Pancreas (tissue), 10 donors: ENCODE measurements around the gene RUNX3. TPM values are rescaled to one million over a fixed set of nuclear protein-coding genes. Genes with fewer than 3 reads are reported as not detected.

Source experiments
- ATAC-seq, 4 donors: fragments of 200-7000 bp; cut with Tn5 transposase; one replicate each; pipeline versions ENCODE4 v1.8.0 to v1.9.1; 2020; ENCODE audit warnings: mild to moderate bottlenecking in 4 of 4, moderate library complexity in 4 of 4
- DNase-seq, 6 donors: peaks; one replicate each; pipeline ENCODE4 v3.0.0-alpha.2; 2020
- FAIRE-seq: peaks from 2 replicates; lab custom pipeline; 2012; peaks lifted over from hg19 to GRCh38; lab: Jason Lieb, UNC
- H3K27ac ChIP-seq, 4 donors: fragments of 200-600 bp; sonication (generic); 1 replicate in 3 of 4; 2 replicates in 1 of 4; pipeline versions ENCODE4 v1.5.0 to v1.8.0; 2020
- H3K27me3 ChIP-seq, 4 donors: fragments of 200-600 bp; one replicate each; pipeline ENCODE4 v1.8.0; 2021
- H3K36me3 ChIP-seq, 3 donors: fragments of 200-600 bp; sonication (generic) in 1 of 3; one replicate each; pipeline versions ENCODE4 v1.5.0 to v1.8.0; 2020 to 2021
- H3K4me1 ChIP-seq, 3 donors: fragments of 200-600 bp; one replicate each; pipeline ENCODE4 v1.8.0; 2021
- H3K4me3 ChIP-seq, 4 donors: fragments of 200-600 bp; sonication (generic) in 2 of 4; one replicate each; pipeline versions ENCODE4 v1.5.0 to v1.8.0; 2020 to 2021
- H3K9me3 ChIP-seq, 4 donors: fragments of 200-600 bp; one replicate each; pipeline ENCODE4 v1.8.0; 2021
- CTCF ChIP-seq, 4 donors: fragments of 200-600 bp; sonication (generic) in 3 of 4; IDR thresholded peaks; one replicate each; pipeline versions ENCODE4 v1.5.0 to v1.8.0; 2021; ENCODE audit warnings: antibody characterized with exemption in 4 of 4
- WGBS, 2 donors: extraction: QIAGEN DNeasy Blood & Tissue Kit; methylation state at CpG; one replicate each; pipeline ENCODE4 v1.1.7; 2013; 5-methylcytosine and 5-hydroxymethylcytosine counted together
- intact Hi-C, 3 donors: fragments of 100-400 bp; cut with DNase I; formaldehyde crosslinking; loops; one replicate each; pipeline versions ENCODE4 v1.11.1 to v1.14.2; 2022
- polyA plus RNA-seq, 2 donors: library from polyadenylated mRNA; stranded (reverse); fragments of 200-250 nt; gene quantifications; one replicate each; pipeline ENCODE4 v1.2.3, GENCODE V29; 2013
- total RNA-seq, 6 donors: library from RNA; stranded (reverse); fragmentation: NEBNext Ultra II Directional in 4 of 6; extraction: Animal tissue kit (Norgen Biotek cat#: 25700) in 4 of 6; gene quantifications; one replicate each; pipeline versions ENCODE4 v1.2.1 to v1.2.4, GENCODE V29; 2021 to 2023
- donor health status: healthy with polysubstance abuse.
- donor health status: DM: no; HTN: no; CAD: no; lungs with moderate emphysema.
- donor health status: DM: no; HTN: no; CAD: no.
- donor health status: control.
- donor health status: control.
- donor health status: Bipolar disorder and iron deficiency.
- donor health status: DM: yes; HTN: yes; CAD: no.
- donor health status: DM: no; HTN: no; CAD: no.
- donor health status: DM: no; HTN: no; CAD: no.
- donor health status: DM: yes; HTN: yes; CAD: no.

The RUNX3 gene
- total and polyA plus RNA-seq, 8 donors: 0.30 to 3.7 (median 0.77) TPM

- WGBS, 2 donors: 51 to 57% methylated on average over 19 of the region's 19 CpGs
- Histone ChIP-seq H3K36me3 (no peaks in the 10 kb centered on the region), H3K9me3 (no peaks in the 10 kb centered on the region), H3K27me3 (no peaks in the 10 kb centered on the region), H3K27ac (no peak overlapping the region), H3K4me3 (no peak overlapping the region), H3K4me1 (no peaks in the 10 kb centered on the region)
- DNase-seq (no peak), ATAC-seq (peak in 1 of 4 donors; percentile 12), FAIRE-seq (no peak)
- no peak for TF ChIP-seq CTCF (IDR thresholded peaks at IDR 0.05)
- intact Hi-C loops: no loop called here
Measured at GRCh38 chr1:24942789-24943188, 12.7 kb upstream of the RUNX3 start.

GRCh38 chr1:24941564-24941963, 11.5 kb upstream of the RUNX3 start:
- TF ChIP-seq CTCF (IDR thresholded peaks at IDR 0.05): no peak
- intact Hi-C loops: no loop called here
- Histone ChIP-seq H3K4me1 (no peaks in the 10 kb centered on the region), H3K27ac (no peak overlapping the region), H3K4me3 (no peak overlapping the region), H3K36me3 (no peaks in the 10 kb centered on the region), H3K27me3 (no peaks in the 10 kb centered on the region), H3K9me3 (no peaks in the 10 kb centered on the region)
- WGBS, 2 donors: 60 to 63% methylated on average over 4 of the region's 4 CpGs
- no peak for ATAC-seq
- DNase-seq: no peak
- no peak for FAIRE-seq

- Histone ChIP-seq H3K9me3 (no peaks in the 10 kb centered on the region), H3K4me3 (no peak overlapping the region), H3K27ac (no peak overlapping the region), H3K36me3 (no peaks in the 10 kb centered on the region), H3K4me1 (no peaks in the 10 kb centered on the region), H3K27me3 (no peaks in the 10 kb centered on the region)
- intact Hi-C loops: no loop called here
- FAIRE-seq (no peak), ATAC-seq (no peak), DNase-seq (no peak)
- TF ChIP-seq CTCF (IDR thresholded peaks at IDR 0.05): no peak
- WGBS, 2 donors: 73 to 77% methylated on average over 7 of the region's 7 CpGs
Measured at GRCh38 chr1:24940231-24940630, 10.2 kb upstream of the RUNX3 start.

GRCh38 chr1:24939675-24940193, 9.7 kb upstream of the RUNX3 start:
- Histone ChIP-seq H3K27ac (no peak overlapping the region), H3K27me3 (peaks cover 0 to 4% (median 0%) of the 10 kb centered on the region in 4 donors), H3K4me1 (no peaks in the 10 kb centered on the region), H3K9me3 (no peaks in the 10 kb centered on the region), H3K4me3 (no peak overlapping the region), H3K36me3 (no peaks in the 10 kb centered on the region)
- intact Hi-C loops: no loop called here
- WGBS, 2 donors: 74 to 82% methylated on average over 4 of the region's 4 CpGs
- no peak for ATAC-seq
- no peak for DNase-seq
- no peak for TF ChIP-seq CTCF (IDR thresholded peaks at IDR 0.05)
- FAIRE-seq: no peak

GRCh38 chr1:24939040-24939674, 9.1 kb upstream of the RUNX3 start:
- intact Hi-C loops: no loop called here
- FAIRE-seq: no peak
- no peaks in the 10 kb centered on the region for H3K9me3 ChIP-seq

More at GRCh38 chr1:24939040-24939674, 9.1 kb upstream of the RUNX3 start:
- H3K4me1 ChIP-seq: no peaks in the 10 kb centered on the region
- no peak for TF ChIP-seq CTCF (IDR thresholded peaks at IDR 0.05)
- 76 to 78% methylated on average over 6 of the region's 6 CpGs for WGBS, 2 donors
- no peak overlapping the region for H3K4me3 ChIP-seq
- no peaks in the 10 kb centered on the region for H3K36me3 ChIP-seq
- H3K27ac ChIP-seq: no peak overlapping the region
- peaks cover 0 to 8% (median 0%) of the 10 kb centered on the region in 4 donors for H3K27me3 ChIP-seq
- no peak for DNase-seq
- ATAC-seq: no peak
